ENCODE measurements around the gene TNFAIP2. TPM values are rescaled to one million over a fixed set of nuclear protein-coding genes. Genes with fewer than 3 reads are reported as not detected.

TNFAIP2 gene
- total and polyA plus RNA-seq, 2 of the 4 experiments (the other 2 are of a cell fraction), result 6.3 to 9.6 TPM

GRCh38 chr14:103163199-103163598 is 39.9 kb downstream of the TNFAIP2 start:
- Histone ChIP-seq H3K4ac (ENCODE audit: low read depth, low read length) (no peak overlapping the region), H3K4me3 (ENCODE audit: insufficient read depth, low read depth, low read length) (no peak overlapping the region), H4K20me1 (ENCODE audit: insufficient read depth, low read length) (no peaks in the 10 kb centered on the region), H3K18ac (ENCODE audit: low read depth, low read length) (no peak overlapping the region), H2AK5ac (ENCODE audit: low read depth, low read length) (no peak overlapping the region), H2AK9ac (replicated peaks; ENCODE audit: low read depth, low read length, poor library complexity) (no peak overlapping the region), H2BK20ac (ENCODE audit: low read depth, low read length) (no peak overlapping the region), H2BK120ac (ENCODE audit: low read depth, low read length) (no peak overlapping the region), H4K91ac (ENCODE audit: insufficient read depth, low read depth, low read length) (no peak overlapping the region), H3K23ac (ENCODE audit: low read depth, low read length) (no peak overlapping the region), H3K9ac (ENCODE audit: low read depth, low read length) (no peak overlapping the region), H3K27me3 (ENCODE audit: control insufficient read depth, insufficient read depth, low read length) (peaks cover 75% of the 10 kb centered on the region), H4K8ac (ENCODE audit: low read depth in 2 of 2, low read length in 2 of 2) (no peak overlapping the region), H3K36me3 (ENCODE audit: control insufficient read depth, insufficient read depth, low read length) (no peaks in the 10 kb centered on the region), H3K14ac (replicated peaks; ENCODE audit: low read depth, low read length) (no peak overlapping the region), H3K27ac (ENCODE audit: insufficient read depth, low read length) (no peak overlapping the region), H3K4me2 (ENCODE audit: low read depth, low read length) (no peak overlapping the region), H2BK15ac (ENCODE audit: low read depth, low read length) (no peak overlapping the region), H3K9me1 (ENCODE audit: insufficient read depth, low read length) (no peaks in the 10 kb centered on the region), H2AFZ (replicated peaks; ENCODE audit: low read length, poor library complexity) (no peak overlapping the region), H3K9me3 (ENCODE audit: control insufficient read depth, insufficient read depth, low read length) (0 out of 2 replicates have a peak, but pooled peaks cover 3% of the 10 kb centered on the region), H4K5ac (ENCODE audit: low read depth, low read length) (no peak overlapping the region), H3K4me1 (ENCODE audit: control insufficient read depth, insufficient read depth, low read length) (no peaks in the 10 kb centered on the region), H3K56ac (ENCODE audit: extremely low read depth, insufficient read depth, low read length) (no peak overlapping the region), H2BK5ac (ENCODE audit: low read depth, low read length, poor library complexity, severe bottlenecking) (no peak overlapping the region), H3K79me1 (ENCODE audit: low read depth in 1 of 2, low read length in 2 of 2) (no peaks in the 10 kb centered on the region)
- in situ Hi-C loops (cut with MboI; ENCODE audit: low sequenced_read_pairs) (no loop called here), intact Hi-C loops (cut with micrococcal nuclease) (no loop called here), dilution Hi-C loops (cut with HindIII; ENCODE audit: low sequenced_read_pairs, unreplicated experiment) (no loop called here)
- WGBS, 2 experiments (ENCODE audit: extremely low coverage in 2 of 2, insufficient read length in 1 of 2), result 84% methylated on average over 3 of the region's 5 CpGs; no CpG with 5 or more reads in 1 of the 2 experiments
- DNase-seq, result no peak
- no peak for ATAC-seq (ENCODE audit: low read depth)
- TF ChIP-seq MAZ (IDR thresholded peaks at IDR 0.05; ENCODE audit: borderline replicate concordance, low read depth, low read length), result no peak
- TF ChIP-seq RFX5 (IDR thresholded peaks at IDR 0.05; ENCODE audit: low read depth, low read length), result no peak
- TF ChIP-seq RAD21 (IDR thresholded peaks at IDR 0.05; ENCODE audit: low read length), result no peak
- no peak for TF ChIP-seq MAFK (IDR thresholded peaks at IDR 0.05; ENCODE audit: low read depth, low read length)
- no peak for TF ChIP-seq CEBPB (IDR thresholded peaks at IDR 0.05; ENCODE audit: low read depth, low read length)
- no peak for TF ChIP-seq SMC3 (IDR thresholded peaks at IDR 0.05; ENCODE audit: low read depth, low read length)
- no TSS peak for BruUV-seq (replicated peaks)
- POLR2A ChIA-PET (ENCODE audit: unreplicated experiment), result no interaction called here
- CTCF ChIA-PET, result no interaction called here

Data from IMR-90 (cell line).